Measurements from ENCODE around the gene BFSP2. TPM values are rescaled to one million over a fixed set of nuclear protein-coding genes. Genes with fewer than 3 reads are reported as not detected.
A peak's percentile ranks its signal among the peaks of the same experiment; 100 is the strongest.

Gene BFSP2
- total and polyA plus RNA-seq, 2 of the 13 experiments (the other 11 are each of a cell fraction or from before 2014, with no cell fraction given), result not detected

- TF ChIP-seq AHDC1 (CRISPR knock-in tag; IDR thresholded peaks at IDR 0.05; ENCODE audit: borderline replicate concordance) (no peak), ZNF101 (CRISPR knock-in tag; IDR thresholded peaks at IDR 0.05; ENCODE audit: borderline replicate concordance, low read depth) (no peak), MAF1 (CRISPR knock-in tag; IDR thresholded peaks at IDR 0.05; ENCODE audit: borderline replicate concordance) (no peak), EED (CRISPR knock-in tag; IDR thresholded peaks at IDR 0.05) (no peak), ZKSCAN1 (IDR thresholded peaks at IDR 0.05; ENCODE audit: low read length) (no peak), ZBTB7B (CRISPR knock-in tag; IDR thresholded peaks at IDR 0.05) (no peak), GRHL1 (CRISPR knock-in tag; conservative IDR thresholded peaks at IDR 0.05) (no peak), ZNF432 (CRISPR knock-in tag; IDR thresholded peaks at IDR 0.05; ENCODE audit: borderline replicate concordance) (no peak), ZKSCAN5 (CRISPR knock-in tag; IDR thresholded peaks at IDR 0.05) (no peak), ZNF136 (CRISPR knock-in tag; IDR thresholded peaks at IDR 0.05; ENCODE audit: low read depth) (no peak), YY1 (IDR thresholded peaks at IDR 0.05; ENCODE audit: insufficient read depth, insufficient replicate concordance, low read depth, low read length) (no peak), ZNF652 (CRISPR knock-in tag; IDR thresholded peaks at IDR 0.05; ENCODE audit: borderline replicate concordance, low read depth) (no peak), IRF2 (CRISPR knock-in tag; IDR thresholded peaks at IDR 0.05) (no peak), MATR3 (CRISPR knock-in tag; IDR thresholded peaks at IDR 0.05) (no peak), ATRX (CRISPR knock-in tag; IDR thresholded peaks at IDR 0.05; ENCODE audit: borderline replicate concordance) (no peak), HOXA9 (CRISPR knock-in tag; IDR thresholded peaks at IDR 0.05; ENCODE audit: borderline replicate concordance) (no peak), XRCC5 (optimal IDR thresholded peaks at IDR 0.05; ENCODE audit: low read length) (peak; percentile 50), HBP1 (CRISPR knock-in tag; IDR thresholded peaks at IDR 0.05; ENCODE audit: low read depth) (no peak), RORA (CRISPR knock-in tag; IDR thresholded peaks at IDR 0.05) (no peak), CTCF (CRISPR knock-in tag; IDR thresholded peaks at IDR 0.05) (peak; percentile 96)
Observed at GRCh38 chr3:133384331-133385027, 15.4 kb upstream of the BFSP2 start (continued).
